ENCODE data around the gene GDPGP1. TPM values are rescaled to one million over a fixed set of nuclear protein-coding genes. Genes with fewer than 3 reads are reported as not detected.

Gene GDPGP1
- total RNA-seq, 1 donor from 2014 or later, result 16.9 TPM

Other genes with a start within 250 kb of the GDPGP1 start
- gene ZNF710, start 232.9 kb upstream of the GDPGP1 start, total RNA-seq, result 31.4 TPM
- 65.2 TPM for gene IDH2, start 131.7 kb upstream of the GDPGP1 start, total RNA-seq
- gene SEMA4B, start 32.9 kb upstream of the GDPGP1 start, total RNA-seq, result 183 TPM
- 104 TPM for gene CIB1, start 268 bp upstream of the GDPGP1 start, total RNA-seq
- gene TTLL13, start 15.3 kb downstream of the GDPGP1 start, total RNA-seq, result 0.36 TPM
- 98.5 TPM for gene NGRN, start 31.5 kb downstream of the GDPGP1 start, total RNA-seq
- gene ZNF774, start 118.1 kb downstream of the GDPGP1 start, total RNA-seq, result 8.9 TPM
- 260 TPM for gene IQGAP1, start 154.0 kb downstream of the GDPGP1 start, total RNA-seq